Germinal center (tissue), 1 donor: ENCODE data around the gene NUP88.

Source experiments
- DNase-seq: peaks from one replicate; pipeline ENCODE4 v3.0.0; 2012; ENCODE audit warnings: mixed read lengths, low spot score

NUP88 gene

GRCh38 chr17:5355421-5356129 is 63.9 kb downstream of the NUP88 start:
- no peak for DNase-seq

- DNase-seq, result no peak
These were observed 64.5 kb downstream of the NUP88 start for GRCh38 chr17:5354886-5355415.

- no peak for DNase-seq
These were observed 65.2 kb downstream of the NUP88 start for GRCh38 chr17:5354310-5354709.

GRCh38 chr17:5352681-5353289 is 66.7 kb downstream of the NUP88 start:
- DNase-seq, result no peak

GRCh38 chr17:5344914-5345313 is 74.5 kb downstream of the NUP88 start:
- no peak for DNase-seq
